Natural killer cell (primary cell): ENCODE measurements around the gene KCP. TPM values are rescaled to one million over a fixed set of nuclear protein-coding genes. Genes with fewer than 3 reads are reported as not detected.

ENCODE experiments used
- ATAC-seq, 3 donors: fragments of 150-1000 bp in 2 of 3; fragments of 200-7000 bp in 1 of 3; cut with Tn5 transposase; 1 replicate in 1 of 3; 2 replicates in 2 of 3; pipeline ENCODE4 v1.10.0; 2021; ENCODE audit warnings: mild to moderate bottlenecking in 2 of 3, moderate library complexity in 2 of 3
- DNase-seq, 2 donors: peaks; one replicate each; pipeline versions ENCODE4 v3.0.0 to v3.0.0-alpha.2; 2013 to 2021; ENCODE audit warnings: mixed read lengths in 1 of 2
- H3K27ac ChIP-seq: one replicate; pipeline ENCODE4 v1.5.1; 2013; ENCODE audit warnings: mild to moderate bottlenecking, low read length
- H3K27me3 ChIP-seq: one replicate; pipeline ENCODE4 v1.6.1; 2013; ENCODE audit warnings: low read length; ENCODE audit not compliant: control insufficient read depth, insufficient read depth
- H3K36me3 ChIP-seq: one replicate; pipeline ENCODE4 v1.6.1; 2013; ENCODE audit warnings: low read length; ENCODE audit not compliant: control insufficient read depth, insufficient read depth
- H3K4me1 ChIP-seq: one replicate; pipeline ENCODE4 v1.6.1; 2013; ENCODE audit warnings: low read length; ENCODE audit not compliant: control insufficient read depth, insufficient read depth
- H3K4me3 ChIP-seq: one replicate; pipeline ENCODE4 v1.5.1; 2013; ENCODE audit warnings: low read length
- H3K9me3 ChIP-seq: one replicate; pipeline ENCODE4 v1.6.1; 2013; ENCODE audit warnings: low read length; ENCODE audit not compliant: control insufficient read depth, insufficient read depth
- H3K27ac Mint-ChIP-seq, 2 donors: one replicate each; pipeline ENCODE4 v1.8.0; 2022; ENCODE audit warnings: mild to moderate bottlenecking in 2 of 2, mixed read lengths in 2 of 2, moderate library complexity in 1 of 2
- H3K27me3 Mint-ChIP-seq, 2 donors: one replicate each; pipeline ENCODE4 v1.8.0; 2022; ENCODE audit warnings: low read depth in 2 of 2, mixed read lengths in 2 of 2
- H3K36me3 Mint-ChIP-seq: one replicate; pipeline ENCODE4 v1.8.0; 2022; ENCODE audit warnings: mixed read lengths
- H3K4me1 Mint-ChIP-seq, 2 donors: one replicate each; pipeline ENCODE4 v1.8.0; 2022; ENCODE audit warnings: mixed read lengths in 2 of 2
- H3K4me3 Mint-ChIP-seq: one replicate; pipeline ENCODE4 v1.8.0; 2022; ENCODE audit warnings: mild to moderate bottlenecking, moderate library complexity, mixed read lengths
- H3K9me3 Mint-ChIP-seq, 2 donors: one replicate each; pipeline ENCODE4 v1.8.0; 2022; ENCODE audit warnings: mixed read lengths in 2 of 2
- whole genome bisulfite sequencing: methylation state at CpG from one replicate; pipeline ENCODE4 v1.1.7; 2013; ENCODE audit warnings: missing lambda C conversion rate; ENCODE audit not compliant: insufficient coverage; 5-methylcytosine and 5-hydroxymethylcytosine counted together
- intact Hi-C: fragments of 100-400 bp; cut with micrococcal nuclease; formaldehyde crosslinking; loops from one replicate; pipeline ENCODE4 v1.14.2; 2022
- total RNA-seq, 4 donors: library from RNA; stranded (reverse); fragments of 120-200 nt in 1 of 4; gene quantifications; one replicate each; pipeline versions ENCODE4 v1.2.3 to v1.2.4, GENCODE V29; 2013 to 2022
- TF ChIP-seq, protein P1 (sequence below): fragments of 200-600 bp; IDR thresholded peaks from one replicate; pipeline ENCODE4 v1.8.0; 2022; ENCODE audit warnings: antibody characterized with exemption

The KCP gene
- total RNA-seq, 3 donors from 2014 or later (not counting 1 experiment from before 2014, with no cell fraction given) = 0.49 to 0.95 TPM; not detected in 1

DNA sequence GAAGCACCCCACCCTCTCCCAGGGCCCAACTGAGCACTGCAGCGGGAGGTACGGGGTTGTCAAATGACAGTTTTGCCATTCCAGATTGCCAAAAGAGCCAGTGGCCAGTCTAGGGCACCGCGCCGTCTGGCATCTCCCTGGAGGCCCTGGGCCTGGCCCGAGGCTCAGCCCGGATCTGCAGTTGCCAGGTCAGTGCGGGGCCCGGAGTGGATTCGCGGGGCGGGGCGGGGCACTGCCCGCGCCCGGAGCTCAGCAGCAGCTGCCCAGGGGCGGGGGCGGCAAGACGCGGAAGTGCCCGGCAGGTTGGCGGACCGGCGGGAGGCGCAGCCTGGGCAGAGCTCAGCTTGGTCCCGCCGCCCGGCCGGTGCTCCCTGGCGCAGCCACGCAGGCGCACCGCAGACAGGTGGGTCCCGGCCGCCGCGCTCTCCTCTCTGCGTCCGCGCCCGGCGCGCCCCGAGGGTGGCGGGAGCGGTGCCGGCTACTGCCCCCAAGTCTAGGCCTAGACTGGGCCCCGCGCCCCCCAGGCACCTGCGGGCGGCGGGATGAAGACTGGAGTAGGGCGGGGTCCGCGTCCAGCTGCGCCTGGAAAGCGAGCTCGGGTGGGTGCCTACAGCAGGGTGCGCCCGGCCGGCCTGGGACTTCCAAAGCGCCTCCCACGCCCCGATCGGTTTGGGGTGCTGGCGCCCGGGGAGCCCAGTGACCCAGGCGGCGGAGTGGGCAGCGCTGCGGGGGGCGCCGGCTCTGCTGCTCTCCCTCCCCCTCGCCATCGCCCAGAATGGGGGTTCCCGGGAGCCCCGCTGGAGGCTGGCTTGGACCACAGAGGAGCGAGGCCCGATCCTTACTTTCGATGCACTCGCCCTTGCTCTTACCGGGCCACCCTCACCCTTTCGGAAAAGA lies 27.4 kb upstream of the KCP start, which contains the start of gene IRF5:
IRF5 (plus strand) TSS at position 281 of the 897 bp plus-strand sequence. CDS start 4,155 bp downstream, outside the sequence.
- TF ChIP-seq, protein P1, sequence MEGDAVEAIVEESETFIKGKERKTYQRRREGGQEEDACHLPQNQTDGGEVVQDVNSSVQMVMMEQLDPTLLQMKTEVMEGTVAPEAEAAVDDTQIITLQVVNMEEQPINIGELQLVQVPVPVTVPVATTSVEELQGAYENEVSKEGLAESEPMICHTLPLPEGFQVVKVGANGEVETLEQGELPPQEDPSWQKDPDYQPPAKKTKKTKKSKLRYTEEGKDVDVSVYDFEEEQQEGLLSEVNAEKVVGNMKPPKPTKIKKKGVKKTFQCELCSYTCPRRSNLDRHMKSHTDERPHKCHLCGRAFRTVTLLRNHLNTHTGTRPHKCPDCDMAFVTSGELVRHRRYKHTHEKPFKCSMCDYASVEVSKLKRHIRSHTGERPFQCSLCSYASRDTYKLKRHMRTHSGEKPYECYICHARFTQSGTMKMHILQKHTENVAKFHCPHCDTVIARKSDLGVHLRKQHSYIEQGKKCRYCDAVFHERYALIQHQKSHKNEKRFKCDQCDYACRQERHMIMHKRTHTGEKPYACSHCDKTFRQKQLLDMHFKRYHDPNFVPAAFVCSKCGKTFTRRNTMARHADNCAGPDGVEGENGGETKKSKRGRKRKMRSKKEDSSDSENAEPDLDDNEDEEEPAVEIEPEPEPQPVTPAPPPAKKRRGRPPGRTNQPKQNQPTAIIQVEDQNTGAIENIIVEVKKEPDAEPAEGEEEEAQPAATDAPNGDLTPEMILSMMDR = no peak
- Histone ChIP-seq H3K4me3 (peak within 1 kb of the TSS; percentile 65), H3K27ac (peak within 1 kb of the TSS; percentile 29), H3K4me1 (peaks cover 60% of the 10 kb centered on the region), H3K9me3 (no peaks in the 10 kb centered on the region), H3K27me3 (no peaks in the 10 kb centered on the region), H3K36me3 (no peaks in the 10 kb centered on the region)
- Mint-ChIP-seq H3K27ac (peak within 1 kb of the TSS; percentile 69 to 93), H3K27me3 (peaks cover 0 to 11% of the 10 kb centered on the region in 2 donors), H3K4me3 (peak within 1 kb of the TSS; percentile 95), H3K4me1 (peaks cover 42 to 46% of the 10 kb centered on the region in 2 donors), H3K36me3 (no peaks in the 10 kb centered on the region), H3K9me3 (no peaks in the 10 kb centered on the region)
- intact Hi-C loops = no loop called here
- peak in 1 of 2 donors; percentile 29 for DNase-seq
- peak; percentile 22 to 46 (median 32) for ATAC-seq
- under 1% methylated on average over 83 of the region's 83 CpGs for WGBS

DNA sequence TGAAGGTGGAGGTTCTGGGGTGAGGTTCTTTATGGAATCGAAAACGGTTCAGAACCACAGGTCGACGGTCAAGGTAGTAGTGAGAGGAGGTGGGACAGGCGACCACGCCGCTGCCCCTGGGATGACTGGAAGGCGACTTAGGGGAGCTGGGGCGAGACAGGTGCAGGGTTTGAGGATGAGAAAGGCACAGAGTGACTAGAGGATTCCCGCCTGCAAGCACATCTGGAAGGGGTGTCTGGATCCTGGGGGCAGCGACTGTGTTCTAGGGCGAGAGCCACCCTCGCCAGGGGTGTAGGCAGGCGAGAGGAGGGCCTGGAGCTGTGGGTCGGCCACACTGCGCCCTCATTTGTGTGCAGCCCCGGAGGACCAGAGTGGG lies 26.8 kb upstream of the KCP start:
- Mint-ChIP-seq H3K27me3 (peaks cover 0 to 11% of the 10 kb centered on the region in 2 donors), H3K27ac (peak overlapping the region; percentile 5 to 44), H3K4me3 (peak overlapping the region; percentile 84), H3K4me1 (peaks cover 45 to 49% of the 10 kb centered on the region in 2 donors), H3K9me3 (no peaks in the 10 kb centered on the region), H3K36me3 (no peaks in the 10 kb centered on the region)
- Histone ChIP-seq H3K4me1 (peaks cover 67% of the 10 kb centered on the region), H3K27me3 (no peaks in the 10 kb centered on the region), H3K9me3 (no peaks in the 10 kb centered on the region), H3K36me3 (no peaks in the 10 kb centered on the region), H3K4me3 (peak overlapping the region; percentile 37), H3K27ac (peak overlapping the region; percentile 3)
- DNase-seq (no peak), ATAC-seq (no peak)
- intact Hi-C loops = no loop called here
- TF ChIP-seq, protein P1 = no peak
- 56% methylated on average over 17 of the region's 17 CpGs for WGBS

- H3K36me3 Mint-ChIP-seq = no peaks in the 10 kb centered on the region
- WGBS = 97% methylated on average over 4 of the region's 4 CpGs
- no peaks in the 10 kb centered on the region for H3K9me3 ChIP-seq
- H3K4me1 ChIP-seq = peaks cover 64% of the 10 kb centered on the region
- H3K4me3 ChIP-seq = no peak overlapping the region
- no peaks in the 10 kb centered on the region for H3K27me3 ChIP-seq
- no peak overlapping the region for H3K27ac ChIP-seq
- intact Hi-C loops = no loop called here
- peaks cover 45 to 49% of the 10 kb centered on the region in 2 donors for H3K4me1 Mint-ChIP-seq
- no peaks in the 10 kb centered on the region for H3K9me3 Mint-ChIP-seq
- TF ChIP-seq, protein P1 = no peak
- peak overlapping the region; percentile 84 for H3K4me3 Mint-ChIP-seq
- no peak for DNase-seq
- H3K27me3 Mint-ChIP-seq = peaks cover 0 to 11% of the 10 kb centered on the region in 2 donors
- no peak for ATAC-seq
- H3K36me3 ChIP-seq = no peaks in the 10 kb centered on the region
- peak overlapping the region; percentile 5 to 44 for H3K27ac Mint-ChIP-seq
Observed at GRCh38 chr7:128936798-128937197, 26.3 kb upstream of the KCP start.
